H9 (cell line): ENCODE data around the gene PRDM1. TPM values are rescaled to one million over a fixed set of nuclear protein-coding genes. Genes with fewer than 3 reads are reported as not detected.

Source experiments
- DNase-seq: peaks from one replicate; pipeline ENCODE4 v3.0.0-alpha.2; 2017
- H2AFZ ChIP-seq: one replicate; pipeline ENCODE4 v1.6.1; 2013; ENCODE audit warnings: mild to moderate bottlenecking, low read length, control low read depth, moderate library complexity
- H2AK5ac ChIP-seq: 2 replicates; pipeline ENCODE4 v1.6.1; 2013; ENCODE audit warnings: low read length, control low read depth, mixed read lengths; ENCODE audit not compliant: insufficient read length
- H2BK120ac ChIP-seq: one replicate; pipeline ENCODE4 v1.6.1; 2013; ENCODE audit warnings: low read depth, mild to moderate bottlenecking, low read length, control low read depth, inconsistent platforms; ENCODE audit not compliant: poor library complexity, severe bottlenecking
- H2BK12ac ChIP-seq: 2 replicates; pipeline ENCODE4 v1.6.1; 2013; ENCODE audit warnings: low read length, control low read depth, mixed read lengths, low read depth; ENCODE audit not compliant: insufficient read length
- H2BK15ac ChIP-seq: 2 replicates; pipeline ENCODE4 v1.6.1; 2013; ENCODE audit warnings: low read depth, low read length, control low read depth
- H2BK20ac ChIP-seq: one replicate; pipeline ENCODE4 v1.6.1; 2013; ENCODE audit warnings: low read depth, mild to moderate bottlenecking, low read length, control low read depth, inconsistent platforms; ENCODE audit not compliant: poor library complexity, severe bottlenecking
- H2BK5ac ChIP-seq: 2 replicates; pipeline ENCODE4 v1.6.1; 2013; ENCODE audit warnings: low read length, control low read depth, mixed read lengths; ENCODE audit not compliant: insufficient read length
- H3K14ac ChIP-seq: 2 replicates; pipeline ENCODE4 v1.6.1; 2013; ENCODE audit warnings: low read length, control low read depth; ENCODE audit not compliant: insufficient read depth
- H3K18ac ChIP-seq: 2 replicates; pipeline ENCODE4 v1.6.1; 2013; ENCODE audit warnings: low read depth, mild to moderate bottlenecking, mixed read lengths, low read length, control low read depth; ENCODE audit not compliant: insufficient read length
- H3K23ac ChIP-seq: 2 replicates; pipeline ENCODE4 v1.6.1; 2013; ENCODE audit warnings: low read length, control low read depth, mixed read lengths, low read depth; ENCODE audit not compliant: insufficient read length
- H3K23me2 ChIP-seq: 2 replicates; pipeline ENCODE4 v1.6.1; 2013; ENCODE audit warnings: low read depth, mild to moderate bottlenecking, mixed read lengths, low read length, control low read depth; ENCODE audit not compliant: insufficient read length, poor library complexity, severe bottlenecking
- H3K27ac ChIP-seq: 2 replicates; pipeline ENCODE4 v1.5.1; 2013; ENCODE audit warnings: low read length, control low read depth, mixed read lengths, low read depth; ENCODE audit not compliant: insufficient read length
- H3K27me3 ChIP-seq: 2 replicates; pipeline ENCODE4 v1.6.1; 2013; ENCODE audit warnings: low read length, control low read depth, inconsistent platforms; ENCODE audit not compliant: insufficient read depth
- H3K4ac ChIP-seq: 2 replicates; pipeline ENCODE4 v1.6.1; 2013; ENCODE audit warnings: low read depth, mild to moderate bottlenecking, control low read depth, inconsistent platforms, low read length, moderate library complexity
- H3K4me1 ChIP-seq: 2 replicates; pipeline ENCODE4 v1.6.1; 2013; ENCODE audit warnings: low read length, control low read depth, inconsistent platforms; ENCODE audit not compliant: insufficient read depth
- H3K4me2 ChIP-seq: 2 replicates; pipeline ENCODE4 v1.6.1; 2013; ENCODE audit warnings: low read length, control low read depth, mixed read lengths; ENCODE audit not compliant: insufficient read length, insufficient read depth
- H3K56ac ChIP-seq: 2 replicates; pipeline ENCODE4 v1.6.1; 2013; ENCODE audit warnings: low read depth, mild to moderate bottlenecking, mixed read lengths, low read length, control low read depth; ENCODE audit not compliant: insufficient read length
- H3K79me1 ChIP-seq: 2 replicates; pipeline ENCODE4 v1.6.1; 2013; ENCODE audit warnings: low read depth, mild to moderate bottlenecking, moderate library complexity, low read length, control low read depth, inconsistent platforms; ENCODE audit not compliant: insufficient read depth, poor library complexity, severe bottlenecking
- H3K79me2 ChIP-seq: 2 replicates; pipeline ENCODE4 v1.6.1; 2013; ENCODE audit warnings: low read length, control low read depth, inconsistent platforms; ENCODE audit not compliant: insufficient read depth
- H3K9ac ChIP-seq: 2 replicates; pipeline ENCODE4 v1.6.1; 2013; ENCODE audit warnings: low read length, control low read depth, mixed read lengths; ENCODE audit not compliant: insufficient read length; ENCODE audit errors: extremely low read depth
- H3K9me3 ChIP-seq: one replicate; pipeline ENCODE4 v1.6.1; 2013; ENCODE audit warnings: low read depth, low read length, inconsistent platforms; ENCODE audit not compliant: control insufficient read depth
- H3T11ph ChIP-seq: one replicate; pipeline ENCODE4 v1.6.1; 2013; ENCODE audit warnings: mild to moderate bottlenecking, low read length, control low read depth, inconsistent platforms
- H4K20me1 ChIP-seq: one replicate; pipeline ENCODE4 v1.6.1; 2013; ENCODE audit not compliant: control insufficient read depth, insufficient read length, insufficient read depth
- H4K5ac ChIP-seq: 2 replicates; pipeline ENCODE4 v1.6.1; 2013; ENCODE audit warnings: low read depth, mild to moderate bottlenecking, mixed read lengths, low read length, control low read depth; ENCODE audit not compliant: insufficient read length
- H4K8ac ChIP-seq: replicated peaks from 2 replicates; pipeline ENCODE4 v1.6.1; 2013; ENCODE audit warnings: low read length, control low read depth, mixed read lengths, low read depth; ENCODE audit not compliant: insufficient read length
- H4K91ac ChIP-seq: 2 replicates; pipeline ENCODE4 v1.6.1; 2013; ENCODE audit warnings: low read depth, mild to moderate bottlenecking, moderate library complexity, mixed read lengths, low read length, control low read depth; ENCODE audit not compliant: insufficient read length
- H3K27ac Mint-ChIP-seq, 3 experiments: 2 replicates in 2 of 3; 3 replicates in 1 of 3; pipeline ENCODE4 v1.8.0; 2020 to 2021; ENCODE audit warnings: mixed read lengths in 3 of 3, mild to moderate bottlenecking in 1 of 3, moderate library complexity in 1 of 3
- H3K27me3 Mint-ChIP-seq: 2 replicates; pipeline ENCODE4 v1.8.0; 2021; ENCODE audit warnings: low read depth, mild to moderate bottlenecking, moderate library complexity, mixed read lengths
- H3K36me3 Mint-ChIP-seq, 3 experiments: 2 replicates in 2 of 3; 3 replicates in 1 of 3; pipeline ENCODE4 v1.8.0; 2020 to 2021; ENCODE audit warnings: low read depth in 3 of 3, mixed read lengths in 3 of 3; ENCODE audit not compliant: insufficient read depth in 1 of 3
- H3K4me1 Mint-ChIP-seq, 2 experiments: 2 replicates each; pipeline ENCODE4 v1.8.0; 2020; ENCODE audit warnings: mixed read lengths in 2 of 2
- H3K4me3 Mint-ChIP-seq, 2 experiments: 2 replicates in 1 of 2; 3 replicates in 1 of 2; pipeline ENCODE4 v1.8.0; 2020 to 2021; ENCODE audit warnings: mild to moderate bottlenecking in 2 of 2, mixed read lengths in 2 of 2, moderate library complexity in 1 of 2
- H3K9me3 Mint-ChIP-seq, 2 experiments: 2 replicates in 1 of 2; 3 replicates in 1 of 2; pipeline ENCODE4 v1.8.0; 2020; ENCODE audit warnings: mild to moderate bottlenecking in 2 of 2, mixed read lengths in 2 of 2, moderate library complexity in 1 of 2
- CTCF ChIP-seq: fragments of 200-600 bp; sonication (generic); conservative IDR thresholded peaks from 3 replicates; pipeline ENCODE4 v1.8.0; 2021; ENCODE audit warnings: antibody characterized with exemption, mild to moderate bottlenecking
- WGBS: extraction: QIAGEN DNeasy Blood & Tissue Kit; methylation state at CpG from one replicate; pipeline ENCODE4 v1.1.7; 2013; ENCODE audit warnings: missing lambda C conversion rate, low lambda C conversion rate, mixed read lengths; ENCODE audit not compliant: insufficient read length; ENCODE audit errors: extremely low coverage; 5-methylcytosine and 5-hydroxymethylcytosine counted together
- total RNA-seq: library from RNA; stranded (reverse); gene quantifications from 2 replicates; pipeline ENCODE4 v1.2.1, GENCODE V29; 2021

PRDM1 gene
- total RNA-seq, 1 experiment from 2014 or later = 2.9 TPM

- no peak overlapping the region for H3K56ac ChIP-seq
- Mint-ChIP-seq H3K9me3 (no peaks in the 10 kb centered on the region), H3K4me1 (peaks cover 0 to 4% of the 10 kb centered on the region in 2 experiments; a peak in 1 of 4 replicates), H3K27me3 (no peaks in the 10 kb centered on the region; the same call in 1 of the 2 replicates), H3K4me3 (no peak overlapping the region), H3K36me3 (no peaks in the 10 kb centered on the region), H3K27ac (no peak overlapping the region)
- no peaks in the 10 kb centered on the region for H3K23me2 ChIP-seq
- no peak overlapping the region for H2BK20ac ChIP-seq
- no peak for DNase-seq
- TF ChIP-seq CTCF = no peak
- no peak overlapping the region for H3K9ac ChIP-seq
- no peak overlapping the region for H2BK12ac ChIP-seq
- no peak overlapping the region for H2BK15ac ChIP-seq
- no peak overlapping the region for H3K4ac ChIP-seq
- no peak overlapping the region for H4K8ac ChIP-seq
- H3K4me1 ChIP-seq = no peaks in the 10 kb centered on the region
- H3K14ac ChIP-seq = no peak overlapping the region
- no peak overlapping the region for H3K23ac ChIP-seq
- H3K9me3 ChIP-seq = no peaks in the 10 kb centered on the region
- no peak overlapping the region for H4K91ac ChIP-seq
- H3K79me1 ChIP-seq = no peaks in the 10 kb centered on the region
- no peak overlapping the region for H4K5ac ChIP-seq
- no peak overlapping the region for H2BK5ac ChIP-seq
- H2BK120ac ChIP-seq = no peak overlapping the region
- H3K18ac ChIP-seq = no peak overlapping the region
- no peak overlapping the region for H2AFZ ChIP-seq
- no peaks in the 10 kb centered on the region for H3K27me3 ChIP-seq
- no peak overlapping the region for H2AK5ac ChIP-seq
- H3K79me2 ChIP-seq = no peaks in the 10 kb centered on the region
- no peak overlapping the region for H3K27ac ChIP-seq
- WGBS = no CpG with 5 or more reads among the region's 3 CpGs
- H3T11ph ChIP-seq = no peak overlapping the region
- no peak overlapping the region for H3K4me2 ChIP-seq
- H4K20me1 ChIP-seq = no peaks in the 10 kb centered on the region
These were observed 12.0 kb upstream of the PRDM1 start for GRCh38 chr6:106074146-106074545.
